T-helper 22 cell (primary cell): ENCODE results near the gene CLCA4.
"Not testable (repeated sequence)": the region's sequence is repeated elsewhere in the genome, so short reads cannot be mapped to it uniquely, and the experiment has no call there.

Source experiments
- DNase-seq: peaks from one replicate; pipeline ENCODE4 v3.0.0-alpha.2; 2020; ENCODE audit warnings: low read depth

The CLCA4 gene

DNA sequence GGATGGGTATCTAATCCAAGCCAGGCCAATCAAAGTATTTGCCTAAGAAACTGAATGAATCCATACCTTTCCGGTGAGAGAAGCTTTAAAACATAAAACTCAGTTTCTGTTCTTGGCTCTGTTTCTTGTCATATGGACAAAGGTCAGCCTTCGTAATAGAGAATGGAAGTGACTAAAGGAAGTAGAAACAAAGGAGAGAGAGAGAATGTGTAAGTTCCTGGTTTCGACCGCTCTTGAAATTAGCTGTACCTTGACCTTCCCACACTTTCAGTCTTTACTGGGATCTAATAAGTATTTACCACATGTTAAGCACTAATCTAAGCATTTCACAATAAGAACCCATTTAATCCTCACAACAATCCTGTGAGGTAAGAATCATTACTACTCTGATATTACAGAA lies 19.6 kb upstream of the CLCA4 start:
- DNase-seq: no peak

DNA sequence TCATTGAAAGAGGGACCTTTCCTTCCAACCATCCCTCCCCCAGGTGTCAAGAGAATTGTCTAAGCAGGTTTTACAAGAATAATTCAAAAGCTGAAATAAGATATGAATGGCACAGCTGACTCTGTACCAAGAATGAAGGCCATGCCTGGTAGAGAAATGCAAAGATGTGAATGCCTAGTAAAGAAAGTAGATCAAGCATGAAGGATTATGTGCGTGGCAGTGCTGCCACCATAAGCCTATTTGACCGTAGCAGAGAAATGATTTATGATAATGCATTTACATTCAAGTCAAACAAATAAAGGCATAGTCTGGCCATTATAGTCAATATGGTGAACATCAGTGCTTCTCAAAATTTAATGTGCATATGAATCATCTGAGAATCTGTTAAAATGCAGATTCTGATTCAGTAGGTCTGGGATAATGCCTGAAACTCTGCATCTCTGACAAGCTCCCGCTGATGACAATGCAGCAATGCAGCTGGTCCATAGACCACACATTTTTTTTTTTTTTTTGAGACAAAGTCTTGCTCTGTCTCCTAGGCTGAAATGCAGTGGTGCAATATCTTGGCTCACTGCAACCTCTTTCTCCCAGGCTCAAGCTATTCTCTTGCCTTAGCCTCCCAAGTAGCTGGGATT lies 16.6 kb upstream of the CLCA4 start:
- no peak for DNase-seq

DNA sequence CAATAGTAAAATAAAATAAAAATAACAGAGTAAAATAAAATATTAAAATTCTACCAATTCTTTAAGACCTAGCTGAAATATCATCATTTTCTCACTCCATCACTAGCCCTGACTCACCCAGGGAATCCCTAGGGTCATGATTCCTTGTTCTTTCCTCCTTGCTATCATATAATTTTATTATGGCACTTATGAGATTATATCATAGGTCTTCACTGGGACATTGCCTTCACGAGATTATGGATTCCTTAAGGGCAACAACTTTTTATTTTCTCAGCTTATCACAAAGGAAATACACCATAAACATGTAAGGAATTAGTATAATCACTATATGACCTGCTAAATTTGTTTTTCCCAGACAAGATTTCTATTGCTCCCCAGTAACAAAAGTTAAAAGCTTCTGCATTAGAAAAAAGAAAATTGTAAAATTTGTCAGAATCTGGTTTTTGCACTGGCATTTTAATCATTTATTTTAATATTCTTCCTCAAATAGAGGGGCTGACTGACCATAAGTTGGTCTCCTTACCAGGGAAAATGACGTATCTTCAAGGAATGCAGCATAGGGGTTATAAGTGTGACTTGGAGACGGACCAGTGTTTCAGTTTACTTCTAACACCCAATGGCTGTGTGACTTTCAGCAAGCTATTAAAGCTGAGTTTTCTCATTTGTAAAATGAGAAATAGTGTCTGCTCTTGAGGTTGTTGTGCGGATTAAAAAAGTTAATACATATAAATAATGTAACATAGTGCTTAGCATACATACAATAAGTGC lies 8.8 kb upstream of the CLCA4 start:
- DNase-seq: no peak

DNA sequence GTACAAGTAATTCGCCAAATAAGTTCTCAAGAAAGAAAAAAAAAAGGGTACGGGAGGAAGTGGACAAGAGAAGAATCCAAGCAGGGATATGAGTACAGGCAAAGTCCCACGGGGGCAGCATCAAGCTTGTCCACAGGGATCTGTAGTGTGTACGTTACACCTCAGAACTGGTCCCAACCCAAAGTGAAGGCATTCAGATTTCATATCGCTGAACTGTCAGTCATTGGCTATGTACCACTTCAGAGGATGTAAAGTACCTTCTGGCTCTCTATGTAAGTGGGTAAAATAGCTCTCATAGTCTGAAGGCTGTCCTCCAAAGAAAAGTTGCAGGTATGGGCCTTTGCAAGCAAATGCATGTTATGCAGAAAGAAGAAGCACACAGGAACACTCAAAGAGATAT lies 8.1 kb upstream of the CLCA4 start:
- no peak for DNase-seq

DNA sequence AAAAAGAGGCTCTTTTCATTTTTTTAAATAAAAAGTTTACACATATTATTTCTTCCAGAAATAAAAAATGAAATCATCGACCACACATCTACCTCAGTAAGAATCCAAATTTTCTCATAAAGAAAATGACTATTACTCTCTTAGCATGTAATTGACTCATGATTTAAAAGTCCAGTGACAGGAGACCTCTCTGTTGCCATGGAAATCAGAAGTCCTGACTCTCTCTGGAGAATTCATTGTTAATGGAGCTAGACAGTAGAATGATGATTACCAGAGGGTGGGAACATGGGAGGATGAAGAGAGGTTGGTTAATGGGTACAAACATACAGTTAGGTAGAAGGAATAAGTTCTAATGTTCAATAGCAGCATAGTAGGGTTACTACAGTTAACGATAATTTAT lies 5.0 kb upstream of the CLCA4 start:
- no peak for DNase-seq

DNA sequence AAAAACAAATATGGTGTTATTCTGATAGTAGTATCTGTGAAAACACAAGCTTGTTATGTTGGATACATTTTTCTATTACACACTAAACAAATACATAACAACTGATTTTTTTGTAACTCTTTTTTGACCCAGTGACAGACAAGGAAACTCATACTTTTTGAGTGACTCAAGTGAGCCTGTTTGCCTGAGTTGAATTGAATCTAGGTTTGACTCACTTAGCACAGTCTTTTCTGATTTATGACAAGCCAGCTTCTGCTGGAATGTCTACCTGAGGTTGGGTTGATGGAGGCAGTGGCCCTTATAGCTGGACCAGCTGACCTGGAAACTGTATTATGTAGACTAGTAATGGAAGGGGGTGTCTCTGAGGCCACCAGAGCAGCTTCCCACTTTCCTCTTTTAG lies 4.2 kb upstream of the CLCA4 start:
- DNase-seq: no peak

DNA sequence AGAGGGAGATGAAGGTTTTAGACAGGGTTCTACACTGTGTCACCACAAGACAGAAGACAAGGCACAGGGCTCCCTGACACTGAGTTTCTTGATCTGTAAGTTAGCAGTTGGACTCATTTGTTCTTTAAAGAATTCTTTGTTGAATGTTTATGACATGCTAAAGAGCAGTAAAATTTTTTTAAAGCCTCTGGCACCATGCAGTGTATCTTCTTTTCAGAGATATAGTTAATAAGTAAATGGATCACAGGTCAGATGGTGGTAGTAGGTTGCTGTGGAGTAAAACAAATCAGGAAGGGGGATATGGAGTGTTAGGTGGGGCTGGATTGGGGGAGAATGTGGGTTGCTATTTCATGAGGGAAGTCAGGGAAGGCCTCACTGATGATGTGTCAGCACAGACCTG lies 2.0 kb downstream of the CLCA4 start:
- no peak for DNase-seq

DNA sequence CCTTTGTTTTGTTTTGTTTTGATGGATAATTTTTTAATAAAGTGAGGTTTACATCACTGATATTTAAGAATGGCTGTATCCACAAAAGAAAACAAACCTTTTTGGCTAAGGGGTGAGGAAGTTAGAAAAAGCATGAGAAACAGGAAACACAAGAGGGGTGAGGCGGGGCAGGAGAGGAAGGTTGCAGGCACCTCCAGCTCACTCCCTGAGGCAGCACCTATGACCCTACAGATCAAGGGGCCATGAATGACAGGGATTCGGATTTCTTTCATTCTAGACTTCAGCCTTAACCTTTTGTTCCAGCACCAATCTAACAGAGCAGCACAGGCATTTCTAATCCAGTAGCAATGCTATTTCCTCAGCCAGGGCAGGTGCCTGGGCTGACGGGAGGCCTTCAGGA lies 4.4 kb downstream of the CLCA4 start:
- DNase-seq: no peak

- DNase-seq: no peak
Observed at GRCh38 chr1:86552376-86552775, 5.5 kb downstream of the CLCA4 start.

- no peak for DNase-seq
Observed at GRCh38 chr1:86557739-86558138, 10.9 kb downstream of the CLCA4 start.

DNA sequence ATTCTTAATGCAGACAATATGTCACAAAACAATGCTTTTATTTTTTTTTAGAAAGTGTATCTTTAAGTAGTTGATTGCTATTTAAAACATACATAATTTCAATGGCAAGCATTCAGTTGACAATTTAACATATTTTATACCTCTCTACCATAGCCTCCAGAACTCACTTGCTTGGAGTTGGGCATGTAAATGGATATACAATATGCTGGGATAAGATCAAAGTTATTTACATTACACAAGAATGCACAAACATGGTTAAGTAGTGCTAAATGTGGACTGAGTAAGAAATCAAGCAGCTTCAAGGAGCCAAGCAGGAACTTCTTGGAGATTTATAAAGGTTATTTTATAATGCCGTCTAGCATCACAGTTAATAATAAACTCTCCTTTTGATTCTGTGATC lies 17.0 kb downstream of the CLCA4 start:
- no peak for DNase-seq

DNA sequence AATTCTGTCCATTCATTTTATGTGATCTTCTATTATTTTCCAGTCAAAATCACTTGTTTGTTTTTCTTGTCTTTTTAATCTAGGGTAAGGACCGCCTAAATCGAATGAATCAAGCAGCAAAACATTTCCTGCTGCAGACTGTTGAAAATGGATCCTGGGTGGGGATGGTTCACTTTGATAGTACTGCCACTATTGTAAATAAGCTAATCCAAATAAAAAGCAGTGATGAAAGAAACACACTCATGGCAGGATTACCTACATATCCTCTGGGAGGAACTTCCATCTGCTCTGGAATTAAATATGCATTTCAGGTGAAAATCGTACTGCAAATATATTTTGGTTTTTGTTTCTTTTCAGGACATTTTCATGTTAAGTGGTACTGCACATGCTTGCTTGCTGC lies 20.5 kb downstream of the CLCA4 start:
- DNase-seq: no peak

GRCh38 chr1:86567878-86568277 lies 21.0 kb downstream of the CLCA4 start:
- DNase-seq: no peak

DNA sequence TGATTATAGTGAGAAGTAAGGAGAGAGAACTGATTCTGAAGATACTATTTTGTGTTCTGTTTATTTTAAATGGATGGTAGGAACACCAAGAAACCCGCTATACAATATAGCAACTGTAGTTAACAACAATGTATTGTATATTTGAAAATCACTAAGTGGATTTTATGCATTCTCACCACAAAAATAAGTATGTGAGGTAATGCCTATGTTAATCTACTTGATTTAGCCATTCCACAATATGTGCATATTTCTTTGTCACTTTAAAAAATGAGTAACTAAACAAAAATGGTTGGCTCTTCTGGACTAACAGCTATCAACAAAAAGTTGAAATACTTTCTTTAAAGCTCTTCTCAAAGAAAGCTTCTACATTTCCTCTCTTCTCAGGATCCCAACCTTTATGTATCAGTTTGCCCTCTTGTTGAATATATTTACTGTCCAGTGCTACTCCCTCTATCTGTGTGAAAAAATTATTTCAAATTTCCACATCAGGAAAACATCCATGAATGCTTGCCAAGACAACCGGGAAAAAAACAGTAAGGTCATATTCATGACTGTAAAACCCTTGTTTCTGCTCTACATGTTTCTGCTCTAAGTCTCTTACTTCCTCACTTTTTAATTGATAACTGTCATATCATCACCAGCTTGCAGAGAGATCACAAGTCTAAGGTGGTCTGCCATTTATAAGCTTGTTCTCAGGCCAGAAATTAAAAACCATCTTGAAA lies 27.0 kb downstream of the CLCA4 start:
- no peak for DNase-seq

- no peak for DNase-seq
Observed at GRCh38 chr1:86581231-86581630, 34.4 kb downstream of the CLCA4 start.

DNA sequence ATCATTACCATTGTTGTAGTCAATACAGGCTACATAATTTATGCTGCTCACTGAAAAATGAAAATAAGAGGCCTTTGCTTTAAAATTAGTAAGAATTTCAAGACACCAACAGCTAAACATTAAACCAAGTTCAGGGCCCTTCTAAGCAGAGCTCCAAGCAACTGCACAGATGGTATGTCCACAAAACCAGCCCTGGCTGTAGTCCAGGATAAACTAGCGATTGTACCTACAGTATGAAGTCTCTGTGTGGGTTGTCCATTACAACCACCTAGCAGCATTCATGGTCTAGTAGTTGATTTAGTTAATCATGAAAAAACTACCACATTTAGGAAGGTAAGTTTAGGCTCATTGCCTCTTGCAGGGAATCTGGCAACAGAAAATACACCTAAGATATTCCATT lies 35.3 kb downstream of the CLCA4 start:
- DNase-seq: no peak

GRCh38 chr1:86583032-86583431 lies 36.2 kb downstream of the CLCA4 start:
- DNase-seq: no peak

GRCh38 chr1:86583593-86583992 lies 36.7 kb downstream of the CLCA4 start:
- DNase-seq: no peak

- no peak for DNase-seq
Observed at GRCh38 chr1:86594284-86594770, 47.4 kb downstream of the CLCA4 start.

GRCh38 chr1:86596224-86596623 lies 49.3 kb downstream of the CLCA4 start:
- no peak for DNase-seq

- no peak for DNase-seq
Observed at GRCh38 chr1:86596741-86597290, 49.9 kb downstream of the CLCA4 start.

DNA sequence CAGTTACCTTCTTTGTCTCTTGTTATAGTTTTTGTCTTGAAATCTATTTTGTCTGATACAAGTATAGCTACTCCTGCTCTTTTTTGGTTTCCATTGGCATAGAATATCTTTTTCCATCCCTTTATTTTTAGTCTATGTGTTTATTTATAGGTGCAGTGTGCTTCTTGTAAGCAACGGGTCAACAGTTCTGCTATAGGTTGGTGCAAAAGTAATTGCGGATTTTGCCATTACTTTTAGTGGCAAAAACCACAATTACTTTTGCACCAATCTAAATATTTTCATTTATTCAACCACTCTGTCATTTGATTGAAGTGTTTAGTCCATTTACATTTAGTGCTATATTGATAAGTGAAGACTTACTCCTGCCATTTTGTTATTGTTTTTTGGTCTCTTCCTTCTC lies 59.2 kb downstream of the CLCA4 start:
- DNase-seq: not testable (repeated sequence)

GRCh38 chr1:86616433-86616832 lies 69.6 kb downstream of the CLCA4 start:
- no peak for DNase-seq
